CD14-positive monocyte (primary cell): ENCODE data around the gene SYNPO2. TPM values are rescaled to one million over a fixed set of nuclear protein-coding genes. Genes with fewer than 3 reads are reported as not detected.
A peak's percentile ranks its signal among the peaks of the same experiment; 100 is the strongest.

Experiments
- DNase-seq, 3 donors: peaks; one replicate each; pipeline ENCODE4 v3.0.0-alpha.2; 2011 to 2022
- H2AFZ ChIP-seq: 2 replicates; pipeline ENCODE4 v1.6.0; 2012; ENCODE audit warnings: mild to moderate bottlenecking, low read depth, low read length, inconsistent platforms; ENCODE audit not compliant: insufficient read depth, poor library complexity, severe bottlenecking
- H3K27ac ChIP-seq, 2 donors: 1 replicate in 1 of 2; 2 replicates in 1 of 2; pipeline ENCODE4 v1.5.1; 2012 to 2013; ENCODE audit warnings: low read length in 2 of 2, control low read depth in 1 of 2, inconsistent platforms in 1 of 2, low read depth in 1 of 2, mild to moderate bottlenecking in 1 of 2
- H3K27me3 ChIP-seq, 2 donors: one replicate each; pipeline versions ENCODE4 v1.6.0 to v1.6.1; 2011 to 2013; ENCODE audit warnings: low read length in 2 of 2; ENCODE audit not compliant: control insufficient read depth in 2 of 2, insufficient read depth in 2 of 2
- H3K36me3 ChIP-seq, 2 donors: replicated peaks in 1 of 2; 1 replicate in 1 of 2; 2 replicates in 1 of 2; pipeline versions ENCODE4 v1.5.1 to v1.6.1; 2012 to 2013; ENCODE audit warnings: low read length in 2 of 2, control low read depth in 1 of 2, inconsistent platforms in 1 of 2, mild to moderate bottlenecking in 1 of 2; ENCODE audit not compliant: insufficient read depth in 2 of 2, control insufficient read depth in 1 of 2
- H3K4me1 ChIP-seq, 2 donors: 1 replicate in 1 of 2; 2 replicates in 1 of 2; pipeline versions ENCODE4 v1.5.1 to v1.6.1; 2012 to 2013; ENCODE audit warnings: low read length in 2 of 2, control low read depth in 1 of 2, inconsistent platforms in 1 of 2, mild to moderate bottlenecking in 1 of 2, moderate library complexity in 1 of 2; ENCODE audit not compliant: insufficient read depth in 2 of 2, control insufficient read depth in 1 of 2
- H3K4me2 ChIP-seq: replicated peaks from 2 replicates; pipeline ENCODE3; 2012; ENCODE audit warnings: low read length, moderate library complexity, mild to moderate bottlenecking; ENCODE audit not compliant: poor library complexity, severe bottlenecking; ENCODE audit errors: extremely low read depth
- H3K4me3 ChIP-seq, 3 experiments: fragments of 200-600 bp in 1 of 3; sonication (generic) in 1 of 3; replicated peaks in 1 of 3; 1 replicate in 2 of 3; 2 replicates in 1 of 3; pipeline ENCODE4 v1.5.1; 2011 to 2013; ENCODE audit warnings: low read length in 3 of 3, mild to moderate bottlenecking in 3 of 3, control low read depth in 2 of 3, low read depth in 2 of 3, inconsistent platforms in 1 of 3, moderate library complexity in 1 of 3
- H3K79me2 ChIP-seq: 2 replicates; pipeline ENCODE4 v1.6.0; 2012; ENCODE audit warnings: mild to moderate bottlenecking, control low read depth, inconsistent platforms, low read length, moderate library complexity; ENCODE audit not compliant: insufficient read depth
- H3K9ac ChIP-seq: 2 replicates; pipeline ENCODE4 v1.6.0; 2017; ENCODE audit warnings: low read length, mild to moderate bottlenecking; ENCODE audit not compliant: insufficient read depth, poor library complexity, severe bottlenecking
- H3K9me3 ChIP-seq, 2 donors: replicated peaks in 1 of 2; 1 replicate in 1 of 2; 2 replicates in 1 of 2; pipeline versions ENCODE4 v1.5.1 to v1.6.1; 2012 to 2013; ENCODE audit warnings: low read length in 2 of 2, control low read depth in 1 of 2; ENCODE audit not compliant: control insufficient read depth in 1 of 2, insufficient read depth in 1 of 2
- H4K20me1 ChIP-seq: 2 replicates; pipeline ENCODE4 v1.6.0; 2012; ENCODE audit warnings: mild to moderate bottlenecking, low read length, control low read depth, moderate library complexity; ENCODE audit not compliant: insufficient read depth
- H3K27ac Mint-ChIP-seq, 7 donors: one replicate each; pipeline ENCODE4 v1.8.0; 2020; ENCODE audit warnings: mild to moderate bottlenecking in 7 of 7, mixed read lengths in 7 of 7, moderate library complexity in 6 of 7, inconsistent platforms in 2 of 7
- H3K27me3 Mint-ChIP-seq, 3 donors: one replicate each; pipeline ENCODE4 v1.8.0; 2021 to 2022; ENCODE audit warnings: low read depth in 3 of 3, mild to moderate bottlenecking in 3 of 3, mixed read lengths in 3 of 3, moderate library complexity in 3 of 3, inconsistent platforms in 1 of 3
- H3K36me3 Mint-ChIP-seq, 2 donors: one replicate each; pipeline ENCODE4 v1.8.0; 2020; ENCODE audit warnings: mixed read lengths in 2 of 2, inconsistent platforms in 1 of 2, mild to moderate bottlenecking in 1 of 2
- H3K4me1 Mint-ChIP-seq: one replicate; pipeline ENCODE4 v1.8.0; 2020; ENCODE audit warnings: mild to moderate bottlenecking, mixed read lengths
- H3K4me3 Mint-ChIP-seq, 2 donors: one replicate each; pipeline ENCODE4 v1.8.0; 2020; ENCODE audit warnings: mild to moderate bottlenecking in 2 of 2, mixed read lengths in 2 of 2, moderate library complexity in 1 of 2
- H3K9me3 Mint-ChIP-seq, 7 donors: one replicate each; pipeline ENCODE4 v1.8.0; 2020 to 2022; ENCODE audit warnings: mixed read lengths in 7 of 7, mild to moderate bottlenecking in 6 of 7, moderate library complexity in 6 of 7, inconsistent platforms in 2 of 7
- WGBS: methylation state at CpG from one replicate; pipeline ENCODE4 v1.1.5; 2013; ENCODE audit warnings: missing lambda C conversion rate; ENCODE audit not compliant: insufficient coverage; 5-methylcytosine and 5-hydroxymethylcytosine counted together
- intact Hi-C, 2 donors: fragments of 100-400 bp; cut with micrococcal nuclease; formaldehyde crosslinking; loops; one replicate each; pipeline versions ENCODE4 v1.15.0 to v1.15.1; 2023
- polyA plus RNA-seq, 3 donors: library from polyadenylated mRNA; depleted of rRNA in 1 of 3; unstranded in 2 of 3; stranded (reverse) in 1 of 3; fragments of 300-500 nt in 2 of 3; fragments of >200 nt in 1 of 3; fragmentation: Illumina TruSeq in 2 of 3; gene quantifications; 1 replicate in 2 of 3; 2 replicates in 1 of 3; pipeline ENCODE4 v1.2.3, GENCODE V29; 2012 to 2021
- TF ChIP-seq, protein P1 (sequence below): fragments of 200-600 bp; IDR thresholded peaks from one replicate; pipeline ENCODE4 v1.8.0; 2022; ENCODE audit warnings: antibody characterized with exemption, mild to moderate bottlenecking

The SYNPO2 gene
- polyA plus RNA-seq, 3 donors, result 0.04 TPM; not detected in 2

DNA sequence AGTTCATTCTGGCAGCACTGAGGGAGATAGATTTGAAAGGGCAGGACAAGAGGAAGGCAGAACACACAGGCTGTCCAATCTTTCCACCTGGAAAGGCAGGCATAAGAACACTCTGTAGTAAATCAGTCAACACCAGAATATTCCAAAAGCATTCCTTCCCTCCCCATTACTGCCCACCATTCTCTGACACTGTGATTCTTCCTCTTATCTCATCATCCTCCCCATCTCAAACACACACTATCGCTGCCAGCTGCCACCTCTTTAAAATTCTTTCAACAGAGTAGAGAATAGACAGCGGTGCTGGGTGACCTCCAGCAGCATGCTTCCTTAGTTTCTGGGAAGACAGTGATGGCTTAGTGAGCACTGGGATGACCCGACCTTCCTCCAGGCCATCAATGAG lies 193.3 kb downstream of the SYNPO2 start:
- intact Hi-C loops, result no loop called here
- H3K27ac Mint-ChIP-seq, result peak overlapping the region in 1 of 7 donors; percentile 26
- peaks cover 0 to 3% (median 0%) of the 10 kb centered on the region in 7 donors for H3K9me3 Mint-ChIP-seq
- peaks cover 0 to 2% (median 0%) of the 10 kb centered on the region in 3 donors for H3K27me3 Mint-ChIP-seq
- Histone ChIP-seq H3K27ac (no peak overlapping the region), H3K9me3 (no peaks in the 10 kb centered on the region), H3K36me3 (no peaks in the 10 kb centered on the region), H2AFZ (no peak overlapping the region), H4K20me1 (no peaks in the 10 kb centered on the region), H3K4me1 (no peaks in the 10 kb centered on the region), H3K4me3 (no peak overlapping the region), H3K27me3 (no peaks in the 10 kb centered on the region), H3K4me2 (no peak overlapping the region), H3K79me2 (no peaks in the 10 kb centered on the region), H3K9ac (no peak overlapping the region)
- H3K4me3 Mint-ChIP-seq, result no peak overlapping the region
- DNase-seq, result no peak
- WGBS, result no CpG with 5 or more reads among the region's 3 CpGs
- H3K36me3 Mint-ChIP-seq, result no peaks in the 10 kb centered on the region
- H3K4me1 Mint-ChIP-seq, result no peaks in the 10 kb centered on the region
- TF ChIP-seq, protein P1, sequence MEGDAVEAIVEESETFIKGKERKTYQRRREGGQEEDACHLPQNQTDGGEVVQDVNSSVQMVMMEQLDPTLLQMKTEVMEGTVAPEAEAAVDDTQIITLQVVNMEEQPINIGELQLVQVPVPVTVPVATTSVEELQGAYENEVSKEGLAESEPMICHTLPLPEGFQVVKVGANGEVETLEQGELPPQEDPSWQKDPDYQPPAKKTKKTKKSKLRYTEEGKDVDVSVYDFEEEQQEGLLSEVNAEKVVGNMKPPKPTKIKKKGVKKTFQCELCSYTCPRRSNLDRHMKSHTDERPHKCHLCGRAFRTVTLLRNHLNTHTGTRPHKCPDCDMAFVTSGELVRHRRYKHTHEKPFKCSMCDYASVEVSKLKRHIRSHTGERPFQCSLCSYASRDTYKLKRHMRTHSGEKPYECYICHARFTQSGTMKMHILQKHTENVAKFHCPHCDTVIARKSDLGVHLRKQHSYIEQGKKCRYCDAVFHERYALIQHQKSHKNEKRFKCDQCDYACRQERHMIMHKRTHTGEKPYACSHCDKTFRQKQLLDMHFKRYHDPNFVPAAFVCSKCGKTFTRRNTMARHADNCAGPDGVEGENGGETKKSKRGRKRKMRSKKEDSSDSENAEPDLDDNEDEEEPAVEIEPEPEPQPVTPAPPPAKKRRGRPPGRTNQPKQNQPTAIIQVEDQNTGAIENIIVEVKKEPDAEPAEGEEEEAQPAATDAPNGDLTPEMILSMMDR, result no peak

DNA sequence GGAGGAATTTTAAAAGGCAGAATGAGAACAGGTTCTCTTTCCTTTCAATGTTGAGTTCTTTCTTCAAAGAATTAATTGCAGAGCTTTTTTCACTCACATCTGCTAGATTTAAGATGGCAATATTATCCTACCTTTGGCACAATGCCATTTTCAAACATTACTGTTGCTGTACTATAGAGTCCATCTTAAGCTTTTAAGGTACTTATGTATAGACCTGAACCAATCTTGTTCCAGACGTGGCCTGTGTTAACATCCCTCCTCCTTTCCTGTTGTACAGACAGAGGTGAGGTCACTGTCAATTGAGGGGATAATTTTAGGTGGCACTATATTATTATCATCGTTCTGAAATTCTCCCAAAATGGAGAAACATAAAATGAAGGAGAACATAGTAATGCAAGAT lies 194.0 kb downstream of the SYNPO2 start:
- TF ChIP-seq, protein P1, result no peak
- no peaks in the 10 kb centered on the region for H3K9me3 ChIP-seq
- H3K4me2 ChIP-seq, result no peak overlapping the region
- no peaks in the 10 kb centered on the region for H3K27me3 ChIP-seq
- H3K9me3 Mint-ChIP-seq, result peaks cover 0 to 3% (median 0%) of the 10 kb centered on the region in 7 donors
- no peaks in the 10 kb centered on the region for H3K36me3 Mint-ChIP-seq
- H4K20me1 ChIP-seq, result no peaks in the 10 kb centered on the region
- no peak for DNase-seq
- no CpG with 5 or more reads among the region's 2 CpGs for WGBS
- H3K4me3 Mint-ChIP-seq, result no peak overlapping the region
- no peak overlapping the region for H2AFZ ChIP-seq
- intact Hi-C loops, result no loop called here
- H3K36me3 ChIP-seq, result no peaks in the 10 kb centered on the region
- no peak overlapping the region for H3K4me3 ChIP-seq
- H3K27ac Mint-ChIP-seq, result no peak overlapping the region
- H3K9ac ChIP-seq, result no peak overlapping the region
- H3K79me2 ChIP-seq, result no peaks in the 10 kb centered on the region
- peaks cover 0 to 2% (median 0%) of the 10 kb centered on the region in 3 donors for H3K27me3 Mint-ChIP-seq
- no peaks in the 10 kb centered on the region for H3K4me1 ChIP-seq
- H3K4me1 Mint-ChIP-seq, result no peaks in the 10 kb centered on the region
- H3K27ac ChIP-seq, result no peak overlapping the region
